Mucosa of rectum (tissue), 2 donors: ENCODE data around the gene PGLYRP2.

Source experiments
- H3K27ac ChIP-seq, 2 donors: one replicate each; pipeline ENCODE4 v1.7.0; 2013; ENCODE audit warnings: inconsistent platforms in 2 of 2, low read depth in 2 of 2, low read length in 2 of 2
- H3K27me3 ChIP-seq, 2 donors: one replicate each; pipeline ENCODE4 v1.7.0; 2013; ENCODE audit warnings: low read length in 2 of 2; ENCODE audit not compliant: control insufficient read depth in 2 of 2, insufficient read depth in 2 of 2
- H3K36me3 ChIP-seq, 2 donors: one replicate each; pipeline ENCODE4 v1.7.0; 2013; ENCODE audit warnings: low read length in 2 of 2; ENCODE audit not compliant: control insufficient read depth in 2 of 2, insufficient read depth in 2 of 2
- H3K4me1 ChIP-seq, 2 donors: one replicate each; pipeline ENCODE4 v1.7.0; 2013; ENCODE audit warnings: low read length in 2 of 2, mild to moderate bottlenecking in 1 of 2; ENCODE audit not compliant: control insufficient read depth in 2 of 2, insufficient read depth in 2 of 2
- H3K4me3 ChIP-seq, 2 donors: one replicate each; pipeline ENCODE4 v1.7.0; 2013; ENCODE audit warnings: low read length in 2 of 2
- H3K9ac ChIP-seq, 2 donors: one replicate each; pipeline ENCODE4 v1.7.0; 2013; ENCODE audit warnings: low read length in 2 of 2, low read depth in 1 of 2, mild to moderate bottlenecking in 1 of 2
- H3K9me3 ChIP-seq, 2 donors: one replicate each; pipeline ENCODE4 v1.7.0; 2013; ENCODE audit warnings: low read length in 2 of 2; ENCODE audit not compliant: control insufficient read depth in 2 of 2
- donor health status: healthy.
- donor health status: Normal muscosa, but diverticular disease.

Gene PGLYRP2

GRCh38 chr19:15467734-15468214, 11.5 kb downstream of the PGLYRP2 start:
- peaks cover 3 to 9% of the 10 kb centered on the region in 2 donors for H3K27me3 ChIP-seq

GRCh38 chr19:15466851-15467733, 12.2 kb downstream of the PGLYRP2 start:
- H3K36me3 ChIP-seq, result no peaks in the 10 kb centered on the region
- H3K9ac ChIP-seq, result peak overlapping the region in 1 of 2 donors; percentile 3
- H3K9me3 ChIP-seq, result no peaks in the 10 kb centered on the region
- no peak overlapping the region for H3K4me3 ChIP-seq
- H3K27ac ChIP-seq, result peak overlapping the region in 1 of 2 donors; percentile 34
- peaks cover 2 to 3% of the 10 kb centered on the region in 2 donors for H3K4me1 ChIP-seq
- H3K27me3 ChIP-seq, result peaks cover 3 to 9% of the 10 kb centered on the region in 2 donors

More at GRCh38 chr19:15467734-15468214, 11.5 kb downstream of the PGLYRP2 start:
- H3K9ac ChIP-seq, result no peak overlapping the region
- no peak overlapping the region for H3K4me3 ChIP-seq
- no peak overlapping the region for H3K27ac ChIP-seq
- H3K4me1 ChIP-seq, result peaks cover 2 to 3% of the 10 kb centered on the region in 2 donors
- no peaks in the 10 kb centered on the region for H3K36me3 ChIP-seq
- H3K9me3 ChIP-seq, result no peaks in the 10 kb centered on the region

GRCh38 chr19:15464394-15465385, 14.6 kb downstream of the PGLYRP2 start, which contains the start of gene RASAL3:
Gene RASAL3, minus strand, starts transcription at chr19:15464544. Its CDS starts 186 bp downstream, at chr19:15464358.
- Histone ChIP-seq H3K27ac (peak within 1 kb of the TSS; percentile 40 to 74), H3K27me3 (peaks cover 3 to 9% of the 10 kb centered on the region in 2 donors), H3K36me3 (no peaks in the 10 kb centered on the region), H3K4me1 (peaks cover 2 to 3% of the 10 kb centered on the region in 2 donors), H3K9ac (peak within 1 kb of the TSS; percentile 19 to 58), H3K9me3 (no peaks in the 10 kb centered on the region), H3K4me3 (peak within 1 kb of the TSS; percentile 51 to 60)

- no peaks in the 10 kb centered on the region for H3K36me3 ChIP-seq
- H3K27me3 ChIP-seq, result peaks cover 3 to 7% of the 10 kb centered on the region in 2 donors
- no peaks in the 10 kb centered on the region for H3K9me3 ChIP-seq
- H3K27ac ChIP-seq, result peak overlapping the region; percentile 40 to 74
- peak overlapping the region; percentile 19 to 56 for H3K9ac ChIP-seq
- H3K4me1 ChIP-seq, result peaks cover 0 to 2% of the 10 kb centered on the region in 2 donors
- H3K4me3 ChIP-seq, result peak overlapping the region; percentile 51 to 60
Measured at GRCh38 chr19:15463861-15464371, 15.4 kb downstream of the PGLYRP2 start.

DNA sequence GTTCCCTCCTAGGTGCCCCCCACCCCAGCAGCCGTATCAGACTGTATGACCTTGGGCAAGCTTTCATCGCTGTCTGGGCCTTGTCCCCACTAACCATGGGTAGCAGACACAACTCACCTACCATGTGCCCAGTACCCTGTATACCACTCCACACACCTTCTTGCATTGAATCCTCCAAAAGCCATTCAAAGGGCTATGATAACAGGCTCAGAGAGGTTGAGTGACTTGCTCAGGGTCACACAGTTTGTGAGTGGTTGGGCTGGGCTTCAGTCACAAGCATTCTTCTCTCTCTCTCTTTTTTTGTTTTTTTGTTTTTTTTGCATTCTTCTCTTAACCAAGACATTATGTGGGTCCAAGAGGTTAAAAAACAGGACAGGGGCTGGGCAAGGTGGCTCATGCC, 17.6 kb downstream of the PGLYRP2 start:
- no peaks in the 10 kb centered on the region for H3K9me3 ChIP-seq
- no peaks in the 10 kb centered on the region for H3K36me3 ChIP-seq
- no peak overlapping the region for H3K9ac ChIP-seq
- peaks cover under 1 to 3% of the 10 kb centered on the region in 2 donors for H3K27me3 ChIP-seq
- no peak overlapping the region for H3K4me3 ChIP-seq
- H3K27ac ChIP-seq, result no peak overlapping the region
- no peaks in the 10 kb centered on the region for H3K4me1 ChIP-seq

GRCh38 chr19:15457701-15458484, 21.4 kb downstream of the PGLYRP2 start:
- peaks cover 0 to 6% of the 10 kb centered on the region in 2 donors for H3K36me3 ChIP-seq
- H3K4me1 ChIP-seq, result peaks cover 1 to 2% of the 10 kb centered on the region in 2 donors
- no peak overlapping the region for H3K4me3 ChIP-seq
- no peak overlapping the region for H3K9ac ChIP-seq
- H3K27me3 ChIP-seq, result peaks cover 14 to 23% of the 10 kb centered on the region in 2 donors
- H3K27ac ChIP-seq, result no peak overlapping the region
- H3K9me3 ChIP-seq, result no peaks in the 10 kb centered on the region

DNA sequence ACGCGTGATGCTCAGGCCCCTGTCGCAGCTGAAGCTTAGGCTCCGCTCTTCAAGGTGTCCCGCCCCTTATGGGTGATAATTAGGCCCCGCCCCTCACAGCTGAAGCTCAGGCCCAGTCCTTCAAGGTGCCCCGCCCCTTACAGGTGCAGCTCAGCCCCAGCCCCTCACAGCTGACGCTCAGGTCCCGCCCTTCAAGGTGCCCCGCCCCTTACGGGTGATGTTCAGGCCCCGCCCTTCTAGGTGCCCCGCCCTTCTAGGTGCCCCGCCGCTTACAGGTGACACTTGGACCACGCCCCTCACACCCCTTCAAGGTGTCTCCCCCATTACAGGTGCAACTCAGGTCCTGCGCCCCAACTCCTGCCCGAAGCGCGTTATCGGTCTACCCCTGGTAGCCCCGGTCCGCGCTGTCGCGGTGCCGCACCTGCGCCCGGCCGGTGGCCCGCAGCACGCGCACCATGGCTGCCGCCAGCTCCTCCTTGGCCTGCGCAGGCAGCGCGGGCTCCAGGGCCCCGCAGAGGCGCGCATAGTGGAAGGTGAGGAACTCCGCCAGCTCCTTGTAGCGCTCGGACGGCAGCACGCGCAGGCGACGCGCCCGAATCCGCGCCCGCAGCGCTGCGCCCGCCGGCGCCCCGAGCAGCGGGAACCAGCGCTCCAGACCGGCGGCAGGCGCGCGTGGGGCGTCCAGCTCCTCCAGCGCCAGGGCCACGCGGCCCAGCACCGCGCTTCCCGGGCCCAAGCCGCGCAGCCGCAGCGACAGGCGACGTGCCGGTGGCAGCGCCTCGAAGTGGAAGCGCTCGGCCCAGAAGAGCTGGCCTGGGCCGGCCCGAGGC, 22.2 kb downstream of the PGLYRP2 start:
- Histone ChIP-seq H3K4me1 (peaks cover 5 to 6% of the 10 kb centered on the region in 2 donors), H3K9ac (no peak overlapping the region), H3K9me3 (no peaks in the 10 kb centered on the region), H3K4me3 (no peak overlapping the region), H3K27ac (no peak overlapping the region), H3K36me3 (peaks cover 0 to 6% of the 10 kb centered on the region in 2 donors), H3K27me3 (peaks cover 14 to 23% of the 10 kb centered on the region in 2 donors)

- Histone ChIP-seq H3K36me3 (peaks cover 0 to 6% of the 10 kb centered on the region in 2 donors), H3K27me3 (peaks cover 14 to 23% of the 10 kb centered on the region in 2 donors), H3K9ac (no peak overlapping the region)
Measured at GRCh38 chr19:15456441-15456840, 22.9 kb downstream of the PGLYRP2 start.

More at GRCh38 chr19:15456441-15456840, 22.9 kb downstream of the PGLYRP2 start:
- H3K27ac ChIP-seq, result no peak overlapping the region
- no peak overlapping the region for H3K4me3 ChIP-seq
- H3K4me1 ChIP-seq, result peaks cover 5 to 6% of the 10 kb centered on the region in 2 donors
- H3K9me3 ChIP-seq, result no peaks in the 10 kb centered on the region
